GM18519 (cell line): Measurements from ENCODE around the gene TICRR.

ENCODE experiments used
- ATAC-seq: cut with Tn5 transposase; IDR thresholded peaks from one replicate; pipeline ENCODE4 v1.9.1; 2021; ENCODE audit warnings: mild to moderate bottlenecking, moderate library complexity; ENCODE audit not compliant: unreplicated experiment, low FRiP score

TICRR gene

DNA sequence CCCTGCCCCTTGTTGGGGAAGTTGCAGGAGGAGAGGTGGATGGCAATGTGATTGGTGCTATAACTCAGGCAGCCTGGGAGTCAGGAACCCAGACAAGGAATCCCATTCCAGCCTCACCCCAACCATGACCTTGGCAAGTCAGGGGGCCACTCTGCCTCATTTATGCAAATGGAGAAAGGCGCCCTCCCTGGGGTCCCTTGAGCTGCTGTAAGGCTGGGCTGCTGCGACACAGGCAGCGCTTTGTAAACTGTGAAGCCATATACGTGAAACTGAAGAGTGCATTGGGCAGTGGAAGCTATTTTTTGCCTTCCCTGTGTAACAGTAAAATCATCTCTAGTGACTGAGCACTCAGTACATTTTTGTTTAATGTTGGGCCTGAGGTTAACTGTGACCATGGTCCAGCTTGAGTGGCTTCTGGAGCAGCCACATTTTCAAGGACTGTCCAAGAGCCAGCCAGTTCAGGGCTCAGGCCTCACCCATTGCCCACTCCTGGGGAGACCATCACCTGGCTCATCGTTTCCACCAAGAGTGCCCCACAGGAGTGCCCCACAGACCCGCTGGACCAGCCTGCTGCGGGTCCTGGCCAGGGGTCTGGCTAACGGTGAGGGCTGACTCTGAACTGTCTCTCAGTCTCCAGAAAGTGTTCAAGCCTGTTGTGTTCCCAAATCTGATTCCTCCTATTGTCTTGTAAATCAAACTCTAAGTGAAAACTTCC, 52.1 kb downstream of the TICRR start:
- no peak for ATAC-seq

DNA sequence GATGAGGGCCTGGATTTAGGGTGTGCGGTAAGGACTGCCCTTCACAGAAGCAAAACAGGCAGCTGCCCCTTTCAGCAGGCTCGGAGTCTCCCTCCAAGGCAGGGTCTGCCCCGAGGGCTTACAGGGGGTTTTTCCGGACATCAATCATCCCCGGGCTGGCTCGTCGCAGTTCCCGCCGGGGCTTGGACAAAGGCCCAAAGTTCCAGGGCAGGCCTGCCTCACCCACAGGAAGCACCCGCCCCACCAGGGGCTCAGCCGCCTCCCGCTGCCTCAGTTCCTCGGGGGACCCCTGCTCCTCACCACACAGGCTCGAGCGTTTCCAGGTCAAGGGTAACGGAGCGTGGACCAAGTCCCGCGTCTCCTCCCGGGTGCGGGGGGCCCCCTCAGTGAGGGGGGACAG, 53.0 kb downstream of the TICRR start:
- no peak for ATAC-seq

- ATAC-seq = no peak
Observed at GRCh38 chr15:89628806-89629715, 53.8 kb downstream of the TICRR start.

GRCh38 chr15:89629829-89630228, 54.6 kb downstream of the TICRR start:
- no peak for ATAC-seq

GRCh38 chr15:89630260-89630659, 55.0 kb downstream of the TICRR start:
- no peak for ATAC-seq

GRCh38 chr15:89630974-89631901, 56.0 kb downstream of the TICRR start:
- ATAC-seq = no peak

DNA sequence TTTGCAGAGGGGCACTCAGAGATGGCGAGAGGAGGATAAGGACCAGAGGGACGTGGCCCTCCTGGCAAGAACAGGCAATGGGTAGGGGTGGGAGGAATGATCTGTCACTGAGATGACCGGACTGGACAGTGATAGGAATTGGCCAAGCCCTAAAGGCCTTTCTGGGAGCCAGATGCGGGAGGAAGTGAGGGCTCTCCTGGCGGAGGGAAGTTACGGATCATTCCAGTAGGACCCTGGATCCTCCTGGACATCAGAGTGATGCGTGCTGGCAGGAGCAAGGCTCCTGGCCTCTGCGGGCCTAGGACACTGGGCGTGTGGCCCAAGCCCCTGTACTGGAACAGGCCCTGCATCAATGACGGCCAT, 56.6 kb downstream of the TICRR start:
- no peak for ATAC-seq

GRCh38 chr15:89632563-89633430, 57.5 kb downstream of the TICRR start:
- ATAC-seq = no peak

GRCh38 chr15:89633585-89633984, 58.3 kb downstream of the TICRR start:
- ATAC-seq = no peak

GRCh38 chr15:89640245-89640644, 65.0 kb downstream of the TICRR start:
- ATAC-seq = no peak

DNA sequence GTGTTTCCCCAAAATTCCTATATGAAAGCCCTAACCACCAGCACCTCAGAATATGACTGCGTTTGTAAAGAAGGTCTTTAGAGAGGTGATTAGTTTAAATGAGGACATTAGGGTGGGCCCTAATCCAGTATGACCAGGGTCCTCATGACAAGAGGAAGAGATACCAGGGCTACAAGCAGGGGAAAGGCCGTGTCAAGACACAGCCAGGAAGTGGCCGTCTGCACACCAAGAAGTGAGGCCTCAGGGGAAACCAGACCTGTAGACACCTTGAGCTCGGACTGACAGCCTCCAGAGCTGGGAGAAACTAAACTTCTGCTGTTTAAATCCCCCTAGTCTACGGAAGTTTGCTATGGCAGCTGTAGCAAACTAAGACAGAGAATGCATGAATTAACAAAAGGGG, 65.8 kb downstream of the TICRR start:
- ATAC-seq = no peak

DNA sequence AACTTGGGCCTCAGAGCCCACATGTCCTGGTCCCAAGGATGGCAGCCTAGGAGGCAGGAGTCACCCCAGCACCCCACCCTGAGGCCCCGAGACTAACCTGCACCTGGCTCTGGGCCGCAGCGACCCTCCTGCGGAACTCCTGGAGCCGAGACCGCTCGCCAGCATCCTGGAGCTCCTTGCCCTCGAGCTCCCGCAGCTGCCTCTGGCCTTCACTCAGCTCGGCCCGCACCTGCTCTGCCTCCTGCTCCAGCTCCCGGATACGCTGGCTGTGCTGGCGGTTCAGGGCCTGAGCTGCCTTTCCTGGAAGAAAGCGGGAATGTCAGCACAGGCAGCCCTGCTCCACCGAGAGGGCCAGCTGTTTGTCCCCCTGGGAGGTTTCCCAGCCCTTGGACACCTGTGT, 66.8 kb downstream of the TICRR start:
- no peak for ATAC-seq

- no peak for ATAC-seq
Observed at GRCh38 chr15:89645680-89646079, 70.4 kb downstream of the TICRR start.

DNA sequence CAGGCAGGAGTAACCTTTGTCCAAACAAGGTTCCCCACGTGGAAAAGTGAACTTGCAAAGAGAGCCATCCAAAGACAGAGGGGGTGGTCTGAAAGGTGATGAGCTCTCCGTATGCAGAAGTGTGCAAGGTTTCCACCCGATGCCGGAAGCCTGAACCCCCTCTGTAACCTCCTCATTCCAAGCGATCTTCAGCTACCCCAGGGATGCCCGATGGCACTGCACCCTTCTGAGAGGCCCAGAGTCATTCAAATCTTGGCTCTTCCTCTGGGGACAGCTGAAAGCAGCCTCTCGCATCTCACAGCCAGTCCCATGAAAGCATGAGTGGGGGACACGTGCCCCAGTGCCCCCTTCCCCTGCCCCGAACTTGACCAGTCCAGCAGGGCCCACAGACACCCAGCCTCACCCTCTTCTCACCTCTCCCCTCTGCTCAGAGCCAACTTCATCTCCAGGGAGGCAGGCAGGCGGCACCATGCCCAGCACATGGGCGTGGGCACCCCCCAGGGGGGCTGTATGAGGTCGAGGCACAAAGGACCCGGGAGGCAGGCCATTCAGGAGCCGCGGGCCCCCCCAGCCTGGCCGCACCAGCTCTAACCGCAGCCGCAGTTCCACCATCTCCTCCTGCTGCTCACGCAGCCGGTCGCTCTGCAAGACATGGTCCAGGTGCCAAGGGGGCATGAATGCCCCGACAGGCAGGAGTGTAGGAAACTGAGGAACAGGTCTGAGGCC, 71.3 kb downstream of the TICRR start:
- no peak for ATAC-seq

GRCh38 chr15:89647191-89647851, 72.1 kb downstream of the TICRR start:
- no peak for ATAC-seq

DNA sequence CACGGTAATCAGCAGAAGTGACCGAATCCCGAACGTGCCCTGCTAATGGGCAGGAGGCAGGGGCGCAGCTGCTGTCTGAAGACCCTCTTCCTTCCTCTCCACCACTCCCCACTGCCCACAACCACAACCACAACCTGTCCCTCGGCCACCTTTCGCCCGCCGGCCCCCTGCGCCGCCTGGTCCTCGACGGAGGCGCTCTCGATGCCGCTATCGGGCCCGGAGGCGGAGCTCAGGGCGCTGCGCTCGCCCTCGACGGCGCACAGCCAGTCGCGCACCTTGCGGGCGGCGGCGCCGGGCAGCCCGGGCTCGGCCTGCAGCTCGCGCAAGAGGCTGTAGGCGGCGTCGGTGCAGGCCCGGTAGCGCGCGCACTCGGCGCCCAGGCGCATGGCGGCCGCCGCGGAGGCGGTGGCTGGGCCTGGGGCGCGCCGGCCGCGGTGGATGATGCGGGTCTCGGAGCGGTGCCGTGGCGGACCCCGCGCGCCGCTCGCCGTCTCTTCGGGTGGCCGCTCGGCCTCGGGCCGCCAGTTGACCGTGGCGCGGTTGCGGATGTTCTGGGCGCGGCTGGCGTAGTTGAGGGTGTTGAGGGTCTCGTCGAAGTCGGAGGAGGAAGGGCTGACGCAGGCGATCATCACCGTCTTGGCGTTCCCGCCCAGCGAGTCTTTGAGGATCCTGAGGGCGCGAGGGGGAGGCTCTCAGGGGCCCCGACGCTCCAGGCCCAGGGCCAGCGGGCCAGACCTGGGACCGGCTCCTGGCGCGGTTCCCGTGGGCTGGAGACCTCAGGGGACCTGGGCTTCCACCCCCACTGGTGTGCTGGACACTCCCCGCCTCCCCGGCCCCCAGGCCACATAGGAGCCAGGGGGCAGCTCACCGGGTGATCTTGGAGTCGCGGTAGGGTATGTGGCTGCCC, 73.1 kb downstream of the TICRR start:
- no peak for ATAC-seq

- ATAC-seq = no peak
Observed at GRCh38 chr15:89649013-89649625, 73.8 kb downstream of the TICRR start.
